ENCODE measurements around the gene PLXNA4. TPM values are rescaled to one million over a fixed set of nuclear protein-coding genes. Genes with fewer than 3 reads are reported as not detected.

Gene PLXNA4
- total RNA-seq, 2 donors from 2014 or later = 24.0 to 42.7 TPM

GRCh38 chr7:132130497-132130896 lies 445.8 kb downstream of the PLXNA4 start:
- Mint-ChIP-seq H3K27me3 (ENCODE audit: insufficient read depth) (peaks cover 2% of the 10 kb centered on the region), H3K27ac (no peak overlapping the region), H3K36me3 (ENCODE audit: low read depth) (peaks cover 63% of the 10 kb centered on the region), H3K9me3 (peaks cover 11% of the 10 kb centered on the region), H3K4me3 (no peak overlapping the region), H3K4me1 (peaks cover 5% of the 10 kb centered on the region)
- Histone ChIP-seq H3K4me1 (ENCODE audit: control insufficient read depth, insufficient read depth, low read length) (no peaks in the 10 kb centered on the region), H3K9ac (ENCODE audit: extremely low read depth, low read length, poor library complexity, severe bottlenecking) (no peak overlapping the region), H3K4me3 (ENCODE audit: low read length) (no peak overlapping the region), H3K9me3 (ENCODE audit: control insufficient read depth, low read length) (peaks cover 4% of the 10 kb centered on the region), H3K27me3 (ENCODE audit: control insufficient read depth, insufficient read depth, low read length, poor library complexity, severe bottlenecking) (no peaks in the 10 kb centered on the region), H3K36me3 (ENCODE audit: control insufficient read depth, insufficient read depth, low read length) (peaks cover 23% of the 10 kb centered on the region), H3K27ac (ENCODE audit: low read depth, low read length) (no peak overlapping the region)
- DNase-seq = no peak
- no peak for TF ChIP-seq CTCF (conservative IDR thresholded peaks at IDR 0.05)
- WGBS, 2 experiments (ENCODE audit: insufficient coverage in 1 of 2, insufficient read length in 1 of 2) = 92 to 100% methylated on average over 3 to 5 of the region's 5 CpGs

- Histone ChIP-seq H3K4me1 (ENCODE audit: control insufficient read depth, insufficient read depth, low read length) (no peaks in the 10 kb centered on the region), H3K9ac (ENCODE audit: extremely low read depth, low read length, poor library complexity, severe bottlenecking) (no peak overlapping the region), H3K36me3 (ENCODE audit: control insufficient read depth, insufficient read depth, low read length) (peaks cover 19% of the 10 kb centered on the region), H3K4me3 (ENCODE audit: low read length) (no peak overlapping the region), H3K9me3 (ENCODE audit: control insufficient read depth, low read length) (peaks cover 4% of the 10 kb centered on the region), H3K27ac (ENCODE audit: low read depth, low read length) (no peak overlapping the region), H3K27me3 (ENCODE audit: control insufficient read depth, insufficient read depth, low read length, poor library complexity, severe bottlenecking) (no peaks in the 10 kb centered on the region)
- no peak overlapping the region for H3K27ac Mint-ChIP-seq
- peaks cover 4% of the 10 kb centered on the region for H3K4me1 Mint-ChIP-seq
- H3K4me3 Mint-ChIP-seq = no peak overlapping the region
- H3K9me3 Mint-ChIP-seq = peaks cover 11% of the 10 kb centered on the region
- no peak for DNase-seq
- 92 to 97% methylated on average over 6 to 12 of the region's 12 CpGs for WGBS, 2 experiments (ENCODE audit: insufficient coverage in 1 of 2, insufficient read length in 1 of 2)
- peaks cover 41% of the 10 kb centered on the region for H3K36me3 Mint-ChIP-seq (ENCODE audit: low read depth)
- no peak for TF ChIP-seq CTCF (conservative IDR thresholded peaks at IDR 0.05)
- peaks cover 2% of the 10 kb centered on the region for H3K27me3 Mint-ChIP-seq (ENCODE audit: insufficient read depth)
Measured at GRCh38 chr7:132125872-132126595, 450.2 kb downstream of the PLXNA4 start.

- H3K36me3 Mint-ChIP-seq (ENCODE audit: low read depth) = peaks cover 31% of the 10 kb centered on the region
- H3K4me3 ChIP-seq (ENCODE audit: low read length) = no peak overlapping the region
- no peak for TF ChIP-seq CTCF (conservative IDR thresholded peaks at IDR 0.05)
- no peak overlapping the region for H3K4me3 Mint-ChIP-seq
- no peaks in the 10 kb centered on the region for H3K27me3 ChIP-seq (ENCODE audit: control insufficient read depth, insufficient read depth, low read length, poor library complexity, severe bottlenecking)
- H3K9ac ChIP-seq (ENCODE audit: extremely low read depth, low read length, poor library complexity, severe bottlenecking) = no peak overlapping the region
- peaks cover 2% of the 10 kb centered on the region for H3K27me3 Mint-ChIP-seq (ENCODE audit: insufficient read depth)
- peaks cover 4% of the 10 kb centered on the region for H3K4me1 Mint-ChIP-seq
- no peak overlapping the region for H3K27ac Mint-ChIP-seq
- peaks cover 4% of the 10 kb centered on the region for H3K9me3 ChIP-seq (ENCODE audit: control insufficient read depth, low read length)
- no peak for DNase-seq
- H3K27ac ChIP-seq (ENCODE audit: low read depth, low read length) = no peak overlapping the region
- 88 to 93% methylated on average over 3 of the region's 3 CpGs for WGBS, 2 experiments (ENCODE audit: insufficient coverage in 1 of 2, insufficient read length in 1 of 2)
- peaks cover 15% of the 10 kb centered on the region for H3K36me3 ChIP-seq (ENCODE audit: control insufficient read depth, insufficient read depth, low read length)
- peaks cover 11% of the 10 kb centered on the region for H3K9me3 Mint-ChIP-seq
- H3K4me1 ChIP-seq (ENCODE audit: control insufficient read depth, insufficient read depth, low read length) = no peaks in the 10 kb centered on the region
Measured at GRCh38 chr7:132125096-132125495, 451.2 kb downstream of the PLXNA4 start.

Measured in endodermal cell (in vitro differentiated cells).